Measurements from ENCODE around the gene DDIAS.

- TF ChIP-seq, protein P1, sequence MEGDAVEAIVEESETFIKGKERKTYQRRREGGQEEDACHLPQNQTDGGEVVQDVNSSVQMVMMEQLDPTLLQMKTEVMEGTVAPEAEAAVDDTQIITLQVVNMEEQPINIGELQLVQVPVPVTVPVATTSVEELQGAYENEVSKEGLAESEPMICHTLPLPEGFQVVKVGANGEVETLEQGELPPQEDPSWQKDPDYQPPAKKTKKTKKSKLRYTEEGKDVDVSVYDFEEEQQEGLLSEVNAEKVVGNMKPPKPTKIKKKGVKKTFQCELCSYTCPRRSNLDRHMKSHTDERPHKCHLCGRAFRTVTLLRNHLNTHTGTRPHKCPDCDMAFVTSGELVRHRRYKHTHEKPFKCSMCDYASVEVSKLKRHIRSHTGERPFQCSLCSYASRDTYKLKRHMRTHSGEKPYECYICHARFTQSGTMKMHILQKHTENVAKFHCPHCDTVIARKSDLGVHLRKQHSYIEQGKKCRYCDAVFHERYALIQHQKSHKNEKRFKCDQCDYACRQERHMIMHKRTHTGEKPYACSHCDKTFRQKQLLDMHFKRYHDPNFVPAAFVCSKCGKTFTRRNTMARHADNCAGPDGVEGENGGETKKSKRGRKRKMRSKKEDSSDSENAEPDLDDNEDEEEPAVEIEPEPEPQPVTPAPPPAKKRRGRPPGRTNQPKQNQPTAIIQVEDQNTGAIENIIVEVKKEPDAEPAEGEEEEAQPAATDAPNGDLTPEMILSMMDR (IDR thresholded peaks at IDR 0.05), result no peak
- TF ChIP-seq POLR2A (IDR thresholded peaks at IDR 0.05), result no peak
These were observed 65.8 kb downstream of the DDIAS start for GRCh38 chr11:82967381-82967780.
